Esophagus squamous epithelium (tissue), 5 donors: ENCODE data around the gene TMCC2. TPM values are rescaled to one million over a fixed set of nuclear protein-coding genes. Genes with fewer than 3 reads are reported as not detected.
A peak's percentile ranks its signal among the peaks of the same experiment; 100 is the strongest.
"Not testable (repeated sequence)": the region's sequence is repeated elsewhere in the genome, so short reads cannot be mapped to it uniquely, and the experiment has no call there.

Source experiments
- DNase-seq: peaks from one replicate; lab custom pipeline; 2025; lab: John Stamatoyannopoulos, UW
- H3K27ac ChIP-seq, 4 donors: fragments of 200-600 bp; sonication (generic); one replicate each; pipeline ENCODE4 v1.5.1; 2016 to 2019; ENCODE audit warnings: mild to moderate bottlenecking in 1 of 4
- H3K27me3 ChIP-seq, 4 donors: fragments of 200-600 bp; sonication (generic); 1 replicate in 3 of 4; 2 replicates in 1 of 4; pipeline versions ENCODE4 v1.5.1 to v1.6.0; 2017 to 2021; ENCODE audit warnings: antibody characterized with exemption in 1 of 4
- H3K36me3 ChIP-seq, 3 donors: fragments of 200-600 bp; sonication (generic); one replicate each; pipeline ENCODE4 v1.5.1; 2016 to 2019
- H3K4me1 ChIP-seq, 3 donors: fragments of 200-600 bp; sonication (generic); one replicate each; pipeline ENCODE4 v1.5.1; 2017 to 2019
- H3K4me3 ChIP-seq, 4 donors: fragments of 200-600 bp; sonication (generic); 1 replicate in 3 of 4; 2 replicates in 1 of 4; pipeline ENCODE4 v1.5.1; 2016 to 2019; ENCODE audit warnings: mild to moderate bottlenecking in 2 of 4, moderate library complexity in 1 of 4
- H3K9me3 ChIP-seq, 3 donors: fragments of 200-600 bp; sonication (generic); one replicate each; pipeline ENCODE4 v1.5.1; 2016 to 2019
- POLR2A ChIP-seq, 4 donors: fragments of 450-650 bp; IDR thresholded peaks; one replicate each; pipeline ENCODE4 v1.6.1; 2017; ENCODE audit warnings: antibody characterized with exemption in 4 of 4, mild to moderate bottlenecking in 4 of 4, moderate library complexity in 3 of 4
- WGBS, 2 donors: methylation state at CpG; one replicate each; pipeline ENCODE4 v1.1.5; 2018; 5-methylcytosine and 5-hydroxymethylcytosine counted together
- intact Hi-C: fragments of 100-400 bp; cut with DNase I; formaldehyde crosslinking; loops from one replicate; pipeline ENCODE4 v1.15.0; 2022
- total RNA-seq, 4 donors: library from RNA; depleted of rRNA; stranded (reverse); fragments of >200 nt; gene quantifications; one replicate each; pipeline ENCODE4 v1.1.0, GENCODE V29; 2016
- TF ChIP-seq, protein P1 (sequence below), 6 experiments: fragments of 450-650 bp in 4 of 6; fragments of 200-600 bp in 2 of 6; sonication (generic) in 2 of 6; IDR thresholded peaks; one replicate each; pipeline ENCODE4 v1.5.1; 2016 to 2019; ENCODE audit warnings: antibody characterized with exemption in 6 of 6, mild to moderate bottlenecking in 4 of 6, moderate library complexity in 4 of 6
- donor health status: DM: yes; HTN: yes; CAD: no.

Gene TMCC2
- total RNA-seq, 4 donors from 2014 or later, result 0.76 to 1.9 (median 0.91) TPM

DNA sequence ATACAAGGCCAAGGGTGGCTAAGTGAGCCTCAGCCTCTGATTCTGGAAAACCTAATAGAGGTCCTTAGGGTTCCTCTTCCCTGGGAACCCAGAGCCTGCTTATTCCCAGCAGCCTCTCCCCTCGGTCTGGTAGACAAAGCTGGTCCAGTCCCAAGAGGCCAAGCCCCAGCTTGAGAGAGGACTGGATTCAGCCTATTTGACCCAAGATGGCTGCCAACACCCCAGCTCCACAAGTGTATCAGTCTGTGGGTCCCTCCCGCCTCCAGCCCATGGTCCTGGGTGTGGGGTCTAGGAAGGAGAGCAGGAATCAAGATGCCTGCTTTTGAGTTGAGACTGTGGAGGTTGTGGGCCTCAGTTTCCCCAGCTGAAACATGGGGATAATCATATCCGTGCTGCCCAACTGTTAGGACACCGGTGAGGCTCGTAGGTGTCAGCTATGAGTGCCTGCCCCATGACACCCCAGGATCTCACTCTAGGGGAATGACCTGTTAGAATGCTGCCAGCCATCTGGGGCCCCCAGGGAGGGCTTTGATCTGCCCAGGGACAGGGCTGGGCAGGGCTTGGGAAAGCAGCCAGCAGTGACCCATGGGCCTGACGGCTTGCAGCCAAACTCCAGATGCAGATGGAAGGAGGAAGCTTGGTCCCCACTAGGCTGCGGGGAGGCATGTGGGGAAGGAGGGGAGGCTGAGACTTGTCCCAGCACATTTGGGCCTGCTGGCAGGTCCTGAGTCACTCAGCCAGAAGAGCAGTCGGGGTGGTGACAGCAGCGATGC lies 48.4 kb downstream of the TMCC2 start:
- 57 to 75% methylated on average over 1 to 4 of the region's 9 CpGs for WGBS, 2 donors
- H3K9me3 ChIP-seq, result no peaks in the 10 kb centered on the region
- DNase-seq, result no peak
- intact Hi-C loops, result no loop called here
- TF ChIP-seq, protein P1, sequence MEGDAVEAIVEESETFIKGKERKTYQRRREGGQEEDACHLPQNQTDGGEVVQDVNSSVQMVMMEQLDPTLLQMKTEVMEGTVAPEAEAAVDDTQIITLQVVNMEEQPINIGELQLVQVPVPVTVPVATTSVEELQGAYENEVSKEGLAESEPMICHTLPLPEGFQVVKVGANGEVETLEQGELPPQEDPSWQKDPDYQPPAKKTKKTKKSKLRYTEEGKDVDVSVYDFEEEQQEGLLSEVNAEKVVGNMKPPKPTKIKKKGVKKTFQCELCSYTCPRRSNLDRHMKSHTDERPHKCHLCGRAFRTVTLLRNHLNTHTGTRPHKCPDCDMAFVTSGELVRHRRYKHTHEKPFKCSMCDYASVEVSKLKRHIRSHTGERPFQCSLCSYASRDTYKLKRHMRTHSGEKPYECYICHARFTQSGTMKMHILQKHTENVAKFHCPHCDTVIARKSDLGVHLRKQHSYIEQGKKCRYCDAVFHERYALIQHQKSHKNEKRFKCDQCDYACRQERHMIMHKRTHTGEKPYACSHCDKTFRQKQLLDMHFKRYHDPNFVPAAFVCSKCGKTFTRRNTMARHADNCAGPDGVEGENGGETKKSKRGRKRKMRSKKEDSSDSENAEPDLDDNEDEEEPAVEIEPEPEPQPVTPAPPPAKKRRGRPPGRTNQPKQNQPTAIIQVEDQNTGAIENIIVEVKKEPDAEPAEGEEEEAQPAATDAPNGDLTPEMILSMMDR (IDR thresholded peaks at IDR 0.05), result no peak
- TF ChIP-seq POLR2A (IDR thresholded peaks at IDR 0.05), result peak in 1 of 4 donors; percentile 12
- H3K4me3 ChIP-seq, result no peak overlapping the region
- H3K36me3 ChIP-seq, result no peaks in the 10 kb centered on the region
- H3K27me3 ChIP-seq, result no peaks in the 10 kb centered on the region
- peak overlapping the region in 3 of 4 donors; percentile 66 to 68 (median 67) for H3K27ac ChIP-seq
- H3K4me1 ChIP-seq, result peaks cover 19 to 80% (median 26%) of the 10 kb centered on the region in 3 donors

DNA sequence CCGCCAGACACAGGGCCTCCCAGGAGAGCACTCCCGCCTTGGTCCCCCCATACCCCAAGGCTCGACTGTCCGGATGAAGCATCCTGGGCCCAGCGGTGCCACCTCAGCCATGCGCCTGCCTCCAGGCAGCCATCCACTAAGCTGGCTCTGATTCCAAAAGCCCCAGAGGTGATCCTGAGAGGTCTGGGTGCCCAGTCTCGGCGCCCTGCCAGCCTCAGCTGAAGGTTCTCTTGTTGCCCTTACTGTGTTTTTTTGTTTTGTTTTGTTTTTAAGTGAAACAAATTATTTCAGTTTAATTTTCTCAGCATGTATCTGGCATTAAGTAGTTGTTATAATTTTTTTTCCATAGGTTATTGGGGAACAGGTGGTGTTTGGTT lies 48.9 kb downstream of the TMCC2 start:
- intact Hi-C loops, result no loop called here
- H3K4me3 ChIP-seq, result no peak overlapping the region
- 40 to 63% methylated on average over 2 to 8 of the region's 8 CpGs for WGBS, 2 donors
- H3K27ac ChIP-seq, result peak overlapping the region in 3 of 4 donors; percentile 66 to 68 (median 67)
- no peaks in the 10 kb centered on the region for H3K27me3 ChIP-seq
- no peaks in the 10 kb centered on the region for H3K36me3 ChIP-seq
- H3K9me3 ChIP-seq, result no peaks in the 10 kb centered on the region
- H3K4me1 ChIP-seq, result peaks cover 17 to 76% (median 23%) of the 10 kb centered on the region in 3 donors
- no peak for DNase-seq
- TF ChIP-seq, protein P1 (IDR thresholded peaks at IDR 0.05), result no peak

DNA sequence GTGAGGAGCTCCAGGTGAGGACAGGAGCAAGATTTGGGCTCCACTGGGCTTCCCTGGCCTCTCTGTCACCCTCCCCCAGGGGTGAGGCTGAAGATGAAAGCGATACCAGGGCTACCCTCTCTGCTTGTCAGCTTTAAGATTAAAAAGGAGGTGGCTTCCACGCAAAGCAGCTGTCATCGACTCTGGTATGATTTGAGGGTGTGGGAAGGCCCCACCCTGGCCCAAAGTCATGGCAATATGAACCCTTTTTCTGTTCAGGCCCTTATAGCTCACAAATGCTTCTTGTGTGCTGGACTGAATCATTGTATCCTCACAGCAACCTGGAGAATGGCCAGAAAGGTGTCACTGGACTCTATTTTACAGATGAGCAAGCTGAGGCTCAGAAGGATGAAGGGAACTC lies 52.2 kb downstream of the TMCC2 start:
- no peaks in the 10 kb centered on the region for H3K27me3 ChIP-seq
- TF ChIP-seq, protein P1 (IDR thresholded peaks at IDR 0.05), result no peak
- no peak for TF ChIP-seq POLR2A (IDR thresholded peaks at IDR 0.05)
- H3K9me3 ChIP-seq, result no peaks in the 10 kb centered on the region
- DNase-seq, result no peak
- H3K36me3 ChIP-seq, result no peaks in the 10 kb centered on the region
- H3K27ac ChIP-seq, result peak overlapping the region; percentile 47 to 91 (median 80)
- peaks cover 31 to 76% (median 36%) of the 10 kb centered on the region in 3 donors for H3K4me1 ChIP-seq
- intact Hi-C loops, result no loop called here
- no peak overlapping the region for H3K4me3 ChIP-seq
- 35% methylated on average over 3 of the region's 3 CpGs; no CpG with 5 or more reads in 1 of the 2 donors for WGBS, 2 donors

DNA sequence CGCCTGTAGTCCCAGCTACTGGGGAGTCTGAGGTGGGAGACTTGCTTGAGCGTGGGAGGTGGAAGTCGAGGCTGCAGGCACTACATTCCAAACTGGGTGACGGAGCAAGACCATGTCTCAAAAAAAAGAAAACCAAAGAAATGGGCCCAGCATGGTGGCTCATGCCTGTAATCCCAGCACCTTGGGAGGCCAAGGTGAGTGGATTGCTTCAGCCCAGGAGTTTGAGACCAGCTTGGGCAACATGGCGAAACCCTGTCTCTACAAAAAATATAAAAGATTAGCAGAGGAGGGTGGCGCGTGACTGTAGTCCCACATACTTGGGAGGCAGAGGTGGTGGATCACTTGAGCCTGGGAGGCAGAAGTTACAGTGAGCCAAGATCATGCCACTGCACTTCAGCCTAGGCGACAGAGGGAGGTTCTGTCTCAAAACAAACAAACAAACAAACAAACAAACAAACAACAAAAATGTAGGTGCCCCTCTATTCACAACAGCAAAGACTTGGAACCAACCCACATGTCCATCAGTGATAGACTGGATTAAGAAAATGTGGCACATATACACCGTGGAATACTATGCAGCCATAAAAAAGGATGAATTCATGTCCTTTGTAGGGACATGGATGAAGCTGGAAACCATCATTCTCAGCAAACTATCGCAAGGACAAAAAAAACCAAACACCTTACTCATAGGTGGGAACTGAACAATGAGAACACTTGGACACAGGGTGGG lies 53.1 kb downstream of the TMCC2 start:
- 91% methylated on average over 9 to 10 of the region's 10 CpGs for WGBS, 2 donors
- H3K36me3 ChIP-seq, H3K9me3 ChIP-seq, H3K4me3 ChIP-seq, H3K27me3 ChIP-seq, DNase-seq, intact Hi-C loops: not testable (repeated sequence)
- Histone ChIP-seq H3K27ac (peak overlapping the region in 3 of 4 donors; percentile 73 to 91 (median 87)), H3K4me1 (peaks cover 33 to 76% (median 38%) of the 10 kb centered on the region in 3 donors)

DNA sequence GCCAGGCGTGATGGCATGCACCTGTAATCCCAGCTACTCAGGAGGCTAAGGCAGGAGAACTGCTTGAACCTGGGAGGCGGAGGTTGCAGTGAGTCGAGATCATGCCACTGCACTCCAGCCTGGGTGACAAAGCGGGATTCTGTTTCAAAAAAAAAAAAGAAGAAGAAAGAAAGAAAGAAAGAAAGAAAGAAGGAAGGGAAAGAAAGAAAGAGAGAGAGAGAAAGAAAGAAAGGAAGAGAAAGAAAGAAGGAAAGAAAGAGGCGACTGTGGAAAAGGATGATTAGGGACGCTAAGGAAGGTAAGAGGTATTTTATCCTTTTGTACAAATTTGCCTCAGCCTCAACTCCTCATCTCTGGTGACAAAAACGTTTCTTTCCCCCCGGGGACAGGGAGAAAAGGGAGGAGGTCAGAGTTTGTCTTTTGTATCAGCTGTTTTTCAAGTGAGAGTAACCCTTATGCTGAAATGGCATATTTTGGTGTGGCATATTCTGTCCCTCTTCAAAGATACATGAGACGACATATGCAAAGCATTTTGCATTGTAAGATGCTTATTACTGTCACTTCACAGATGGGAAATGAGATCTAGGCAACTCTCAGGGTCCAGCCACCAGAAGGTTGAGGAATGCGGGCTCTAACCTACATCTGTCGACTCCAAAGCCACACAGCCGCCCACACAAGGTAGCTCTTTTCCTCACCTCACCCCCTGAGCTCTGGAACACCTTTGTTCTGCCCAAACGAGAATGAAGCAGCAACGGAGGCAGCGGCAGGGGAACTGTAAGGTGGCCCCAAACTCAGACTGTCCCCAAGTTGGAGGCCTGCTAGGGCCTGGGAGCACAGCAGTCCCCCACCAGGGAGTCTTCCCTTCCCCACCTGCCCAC lies 55.8 kb downstream of the TMCC2 start:
- Histone ChIP-seq H3K27ac (peak overlapping the region; percentile 85 to 91 (median 88)), H3K36me3 (no peaks in the 10 kb centered on the region), H3K4me3 (no peak overlapping the region), H3K27me3 (no peaks in the 10 kb centered on the region), H3K4me1 (peaks cover 43 to 88% (median 47%) of the 10 kb centered on the region in 3 donors), H3K9me3 (no peaks in the 10 kb centered on the region)
- DNase-seq, result no peak
- 71 to 77% methylated on average over 14 to 15 of the region's 15 CpGs for WGBS, 2 donors
- intact Hi-C loops, result no loop called here
- TF ChIP-seq, protein P1 (IDR thresholded peaks at IDR 0.05), result no peak
- no peak for TF ChIP-seq POLR2A (IDR thresholded peaks at IDR 0.05)
